Keratinocyte (primary cell): ENCODE data around the gene PDZRN3. TPM values are rescaled to one million over a fixed set of nuclear protein-coding genes. Genes with fewer than 3 reads are reported as not detected.

Experiments used
- DNase-seq: peaks from one replicate; pipeline ENCODE4 v3.0.0-alpha.2; 2011; ENCODE audit warnings: low read depth, missing footprints, low spot score
- FAIRE-seq: peaks from 2 replicates; lab custom pipeline; 2011; peaks lifted over from hg19 to GRCh38; lab: Jason Lieb, UNC
- H2AFZ ChIP-seq: 2 replicates; pipeline ENCODE4 v1.6.0; 2012; ENCODE audit warnings: low read length, control low read depth, inconsistent platforms; ENCODE audit not compliant: control insufficient read depth
- H3K27ac ChIP-seq: 2 replicates; pipeline ENCODE4 v1.5.1; 2011; ENCODE audit warnings: low read length; ENCODE audit not compliant: control insufficient read depth, insufficient read depth
- H3K27me3 ChIP-seq: 3 replicates; pipeline ENCODE4 v1.6.0; 2011; ENCODE audit warnings: low read length; ENCODE audit not compliant: control insufficient read depth, insufficient read depth; ENCODE audit errors: extremely low read depth
- H3K36me3 ChIP-seq, 2 experiments: 2 replicates in 1 of 2; 3 replicates in 1 of 2; pipeline ENCODE4 v1.5.1; 2011; ENCODE audit warnings: low read length in 2 of 2, mild to moderate bottlenecking in 1 of 2; ENCODE audit not compliant: control insufficient read depth in 2 of 2, insufficient read depth in 2 of 2; ENCODE audit errors: extremely low read depth in 1 of 2
- H3K4me1 ChIP-seq: 3 replicates; pipeline ENCODE4 v1.5.1; 2011; ENCODE audit warnings: low read length; ENCODE audit not compliant: control insufficient read depth, insufficient read depth; ENCODE audit errors: extremely low read depth
- H3K4me2 ChIP-seq: 3 replicates; pipeline ENCODE4 v1.6.0; 2011; ENCODE audit warnings: low read depth, low read length; ENCODE audit not compliant: control insufficient read depth, insufficient read depth; ENCODE audit errors: extremely low read depth
- H3K4me3 ChIP-seq, 3 experiments: fragments of 200-600 bp in 1 of 3; sonication (generic) in 1 of 3; 2 replicates in 2 of 3; 3 replicates in 1 of 3; pipeline ENCODE4 v1.5.1; 2011 to 2016; ENCODE audit warnings: low read length in 3 of 3, mild to moderate bottlenecking in 3 of 3, control low read depth in 2 of 3, inconsistent platforms in 1 of 3, low read depth in 1 of 3, mixed read lengths in 1 of 3, mixed run types in 1 of 3, moderate library complexity in 1 of 3; ENCODE audit not compliant: control insufficient read depth in 2 of 3, insufficient read depth in 2 of 3; ENCODE audit errors: extremely low read depth in 1 of 3
- H3K79me2 ChIP-seq: 2 replicates; pipeline ENCODE4 v1.6.0; 2012; ENCODE audit warnings: low read length; ENCODE audit not compliant: control insufficient read depth, insufficient read depth
- H3K9ac ChIP-seq: 3 replicates; pipeline ENCODE4 v1.6.0; 2011; ENCODE audit warnings: low read length; ENCODE audit not compliant: control insufficient read depth, insufficient read depth; ENCODE audit errors: extremely low read depth
- H3K9me1 ChIP-seq: 3 replicates; pipeline ENCODE4 v1.6.0; 2011; ENCODE audit warnings: low read length; ENCODE audit not compliant: control insufficient read depth, insufficient read depth; ENCODE audit errors: extremely low read depth
- H3K9me3 ChIP-seq: 2 replicates; pipeline ENCODE4 v1.5.1; 2012; ENCODE audit warnings: low read depth, low read length; ENCODE audit not compliant: control insufficient read depth
- H4K20me1 ChIP-seq: 3 replicates; pipeline ENCODE4 v1.6.0; 2011; ENCODE audit warnings: low read length; ENCODE audit not compliant: control insufficient read depth, insufficient read depth; ENCODE audit errors: extremely low read depth
- CTCF ChIP-seq, 3 experiments: IDR thresholded peaks in 1 of 3; conservative IDR thresholded peaks in 1 of 3; optimal IDR thresholded peaks in 1 of 3; 2 replicates in 2 of 3; 3 replicates in 1 of 3; pipeline versions ENCODE3 to v1.5.1; 2011; ENCODE audit warnings: low read length in 3 of 3, mild to moderate bottlenecking in 3 of 3, moderate library complexity in 2 of 3, control low read depth in 1 of 3, inconsistent platforms in 1 of 3; ENCODE audit not compliant: insufficient read depth in 2 of 3; ENCODE audit errors: extremely low read depth in 1 of 3
- EZH2 ChIP-seq: IDR thresholded peaks from one replicate; pipeline ENCODE4 v1.6.1; 2012; ENCODE audit warnings: inconsistent platforms, mild to moderate bottlenecking, low read length, moderate library complexity
- dilution Hi-C: fragments of 300-500 bp; cut with MboI; formaldehyde crosslinking; loops from one replicate; pipeline ENCODE4 v1.7.0; 2020; ENCODE audit warnings: low sequenced_read_pairs; ENCODE audit not compliant: extremely low pct_ligation_motif_present
- polyA plus RNA-seq, 5 experiments: library from polyadenylated mRNA; depleted of rRNA in 3 of 5; stranded (reverse) in 3 of 5; stranded (forward) in 1 of 5; unstranded in 1 of 5; fragments of >200 nt; gene quantifications; 1 replicate in 1 of 5; 2 replicates in 3 of 5; 3 replicates in 1 of 5; pipeline versions ENCODE4 v1.2.1 to v1.2.3, GENCODE V29; 2011 to 2012; ENCODE audit warnings: missing spikeins in 2 of 5, low read depth in 1 of 5, low replicate concordance in 1 of 5

The PDZRN3 gene
- polyA plus RNA-seq, 1 donor (not counting 4 experiments of a cell fraction or from before 2014, with no cell fraction given): not detected

GRCh38 chr3:73580343-73580742, 44.4 kb downstream of the PDZRN3 start:
- TF ChIP-seq CTCF (optimal IDR thresholded peaks at IDR 0.05 in 1 of 3, IDR thresholded peaks at IDR 0.05 in 1 of 3, conservative IDR thresholded peaks at IDR 0.05 in 1 of 3; ENCODE audit: extremely low read depth in 1 of 3, insufficient read depth in 2 of 3, low read length in 3 of 3) (no peak), EZH2 (no peak)
- Histone ChIP-seq H3K4me2 (no peak overlapping the region), H3K9me1 (no peaks in the 10 kb centered on the region), H3K27me3 (no peaks in the 10 kb centered on the region), H2AFZ (no peak overlapping the region), H3K79me2 (no peaks in the 10 kb centered on the region), H3K36me3 (no peaks in the 10 kb centered on the region), H3K4me1 (peaks cover 9% of the 10 kb centered on the region), H3K4me3 (no peak overlapping the region), H3K9me3 (no peaks in the 10 kb centered on the region), H3K27ac (no peak overlapping the region), H3K9ac (no peak overlapping the region), H4K20me1 (no peaks in the 10 kb centered on the region)
- FAIRE-seq (peak; percentile 85), DNase-seq (peak; percentile 64)
- dilution Hi-C loops: no loop called here

- H2AFZ ChIP-seq: no peak overlapping the region
- H3K36me3 ChIP-seq: no peaks in the 10 kb centered on the region
- no peaks in the 10 kb centered on the region for H3K9me1 ChIP-seq
- H3K9ac ChIP-seq: no peak overlapping the region
- DNase-seq: no peak
- TF ChIP-seq EZH2 (no peak), CTCF (optimal IDR thresholded peaks at IDR 0.05 in 1 of 3, IDR thresholded peaks at IDR 0.05 in 1 of 3, conservative IDR thresholded peaks at IDR 0.05 in 1 of 3; ENCODE audit: extremely low read depth in 1 of 3, insufficient read depth in 2 of 3, low read length in 3 of 3) (no peak)
- dilution Hi-C loops: no loop called here
- FAIRE-seq: no peak
- peaks cover 9% of the 10 kb centered on the region for H3K4me1 ChIP-seq
- no peaks in the 10 kb centered on the region for H3K27me3 ChIP-seq
- H3K4me2 ChIP-seq: no peak overlapping the region
- H4K20me1 ChIP-seq: no peaks in the 10 kb centered on the region
- H3K27ac ChIP-seq: no peak overlapping the region
- no peaks in the 10 kb centered on the region for H3K79me2 ChIP-seq
- no peak overlapping the region for H3K4me3 ChIP-seq
- H3K9me3 ChIP-seq: no peaks in the 10 kb centered on the region
These were observed 47.0 kb downstream of the PDZRN3 start for GRCh38 chr3:73577704-73578103.
